H9 (cell line): Measurements from ENCODE around the gene FBXO42. TPM values are rescaled to one million over a fixed set of nuclear protein-coding genes. Genes with fewer than 3 reads are reported as not detected.
A peak's percentile ranks its signal among the peaks of the same experiment; 100 is the strongest.

Experiments used
- DNase-seq: peaks from one replicate; pipeline ENCODE4 v3.0.0-alpha.2; 2017
- H2AFZ ChIP-seq: one replicate; pipeline ENCODE4 v1.6.1; 2013; ENCODE audit warnings: mild to moderate bottlenecking, low read length, control low read depth, moderate library complexity
- H2AK5ac ChIP-seq: 2 replicates; pipeline ENCODE4 v1.6.1; 2013; ENCODE audit warnings: low read length, control low read depth, mixed read lengths; ENCODE audit not compliant: insufficient read length
- H2BK120ac ChIP-seq: one replicate; pipeline ENCODE4 v1.6.1; 2013; ENCODE audit warnings: low read depth, mild to moderate bottlenecking, low read length, control low read depth, inconsistent platforms; ENCODE audit not compliant: poor library complexity, severe bottlenecking
- H2BK12ac ChIP-seq: 2 replicates; pipeline ENCODE4 v1.6.1; 2013; ENCODE audit warnings: low read length, control low read depth, mixed read lengths, low read depth; ENCODE audit not compliant: insufficient read length
- H2BK15ac ChIP-seq: 2 replicates; pipeline ENCODE4 v1.6.1; 2013; ENCODE audit warnings: low read depth, low read length, control low read depth
- H2BK20ac ChIP-seq: one replicate; pipeline ENCODE4 v1.6.1; 2013; ENCODE audit warnings: low read depth, mild to moderate bottlenecking, low read length, control low read depth, inconsistent platforms; ENCODE audit not compliant: poor library complexity, severe bottlenecking
- H2BK5ac ChIP-seq: 2 replicates; pipeline ENCODE4 v1.6.1; 2013; ENCODE audit warnings: low read length, control low read depth, mixed read lengths; ENCODE audit not compliant: insufficient read length
- H3K14ac ChIP-seq: 2 replicates; pipeline ENCODE4 v1.6.1; 2013; ENCODE audit warnings: low read length, control low read depth; ENCODE audit not compliant: insufficient read depth
- H3K18ac ChIP-seq: 2 replicates; pipeline ENCODE4 v1.6.1; 2013; ENCODE audit warnings: low read depth, mild to moderate bottlenecking, mixed read lengths, low read length, control low read depth; ENCODE audit not compliant: insufficient read length
- H3K23ac ChIP-seq: 2 replicates; pipeline ENCODE4 v1.6.1; 2013; ENCODE audit warnings: low read length, control low read depth, mixed read lengths, low read depth; ENCODE audit not compliant: insufficient read length
- H3K23me2 ChIP-seq: 2 replicates; pipeline ENCODE4 v1.6.1; 2013; ENCODE audit warnings: low read depth, mild to moderate bottlenecking, mixed read lengths, low read length, control low read depth; ENCODE audit not compliant: insufficient read length, poor library complexity, severe bottlenecking
- H3K27ac ChIP-seq: 2 replicates; pipeline ENCODE4 v1.5.1; 2013; ENCODE audit warnings: low read length, control low read depth, mixed read lengths, low read depth; ENCODE audit not compliant: insufficient read length
- H3K27me3 ChIP-seq: 2 replicates; pipeline ENCODE4 v1.6.1; 2013; ENCODE audit warnings: low read length, control low read depth, inconsistent platforms; ENCODE audit not compliant: insufficient read depth
- H3K4ac ChIP-seq: 2 replicates; pipeline ENCODE4 v1.6.1; 2013; ENCODE audit warnings: low read depth, mild to moderate bottlenecking, control low read depth, inconsistent platforms, low read length, moderate library complexity
- H3K4me1 ChIP-seq: 2 replicates; pipeline ENCODE4 v1.6.1; 2013; ENCODE audit warnings: low read length, control low read depth, inconsistent platforms; ENCODE audit not compliant: insufficient read depth
- H3K4me2 ChIP-seq: 2 replicates; pipeline ENCODE4 v1.6.1; 2013; ENCODE audit warnings: low read length, control low read depth, mixed read lengths; ENCODE audit not compliant: insufficient read length, insufficient read depth
- H3K56ac ChIP-seq: 2 replicates; pipeline ENCODE4 v1.6.1; 2013; ENCODE audit warnings: low read depth, mild to moderate bottlenecking, mixed read lengths, low read length, control low read depth; ENCODE audit not compliant: insufficient read length
- H3K79me1 ChIP-seq: 2 replicates; pipeline ENCODE4 v1.6.1; 2013; ENCODE audit warnings: low read depth, mild to moderate bottlenecking, moderate library complexity, low read length, control low read depth, inconsistent platforms; ENCODE audit not compliant: insufficient read depth, poor library complexity, severe bottlenecking
- H3K79me2 ChIP-seq: 2 replicates; pipeline ENCODE4 v1.6.1; 2013; ENCODE audit warnings: low read length, control low read depth, inconsistent platforms; ENCODE audit not compliant: insufficient read depth
- H3K9ac ChIP-seq: 2 replicates; pipeline ENCODE4 v1.6.1; 2013; ENCODE audit warnings: low read length, control low read depth, mixed read lengths; ENCODE audit not compliant: insufficient read length; ENCODE audit errors: extremely low read depth
- H3K9me3 ChIP-seq: one replicate; pipeline ENCODE4 v1.6.1; 2013; ENCODE audit warnings: low read depth, low read length, inconsistent platforms; ENCODE audit not compliant: control insufficient read depth
- H3T11ph ChIP-seq: one replicate; pipeline ENCODE4 v1.6.1; 2013; ENCODE audit warnings: mild to moderate bottlenecking, low read length, control low read depth, inconsistent platforms
- H4K20me1 ChIP-seq: one replicate; pipeline ENCODE4 v1.6.1; 2013; ENCODE audit not compliant: control insufficient read depth, insufficient read length, insufficient read depth
- H4K5ac ChIP-seq: 2 replicates; pipeline ENCODE4 v1.6.1; 2013; ENCODE audit warnings: low read depth, mild to moderate bottlenecking, mixed read lengths, low read length, control low read depth; ENCODE audit not compliant: insufficient read length
- H4K8ac ChIP-seq: replicated peaks from 2 replicates; pipeline ENCODE4 v1.6.1; 2013; ENCODE audit warnings: low read length, control low read depth, mixed read lengths, low read depth; ENCODE audit not compliant: insufficient read length
- H4K91ac ChIP-seq: 2 replicates; pipeline ENCODE4 v1.6.1; 2013; ENCODE audit warnings: low read depth, mild to moderate bottlenecking, moderate library complexity, mixed read lengths, low read length, control low read depth; ENCODE audit not compliant: insufficient read length
- H3K27ac Mint-ChIP-seq, 3 experiments: 2 replicates in 2 of 3; 3 replicates in 1 of 3; pipeline ENCODE4 v1.8.0; 2020 to 2021; ENCODE audit warnings: mixed read lengths in 3 of 3, mild to moderate bottlenecking in 1 of 3, moderate library complexity in 1 of 3
- H3K27me3 Mint-ChIP-seq: 2 replicates; pipeline ENCODE4 v1.8.0; 2021; ENCODE audit warnings: low read depth, mild to moderate bottlenecking, moderate library complexity, mixed read lengths
- H3K36me3 Mint-ChIP-seq, 3 experiments: 2 replicates in 2 of 3; 3 replicates in 1 of 3; pipeline ENCODE4 v1.8.0; 2020 to 2021; ENCODE audit warnings: low read depth in 3 of 3, mixed read lengths in 3 of 3; ENCODE audit not compliant: insufficient read depth in 1 of 3
- H3K4me1 Mint-ChIP-seq, 2 experiments: 2 replicates each; pipeline ENCODE4 v1.8.0; 2020; ENCODE audit warnings: mixed read lengths in 2 of 2
- H3K4me3 Mint-ChIP-seq, 2 experiments: 2 replicates in 1 of 2; 3 replicates in 1 of 2; pipeline ENCODE4 v1.8.0; 2020 to 2021; ENCODE audit warnings: mild to moderate bottlenecking in 2 of 2, mixed read lengths in 2 of 2, moderate library complexity in 1 of 2
- H3K9me3 Mint-ChIP-seq, 2 experiments: 2 replicates in 1 of 2; 3 replicates in 1 of 2; pipeline ENCODE4 v1.8.0; 2020; ENCODE audit warnings: mild to moderate bottlenecking in 2 of 2, mixed read lengths in 2 of 2, moderate library complexity in 1 of 2
- CTCF ChIP-seq: fragments of 200-600 bp; sonication (generic); conservative IDR thresholded peaks from 3 replicates; pipeline ENCODE4 v1.8.0; 2021; ENCODE audit warnings: antibody characterized with exemption, mild to moderate bottlenecking
- WGBS: extraction: QIAGEN DNeasy Blood & Tissue Kit; methylation state at CpG from one replicate; pipeline ENCODE4 v1.1.7; 2013; ENCODE audit warnings: missing lambda C conversion rate, low lambda C conversion rate, mixed read lengths; ENCODE audit not compliant: insufficient read length; ENCODE audit errors: extremely low coverage; 5-methylcytosine and 5-hydroxymethylcytosine counted together
- total RNA-seq: library from RNA; stranded (reverse); gene quantifications from 2 replicates; pipeline ENCODE4 v1.2.1, GENCODE V29; 2021

Gene FBXO42
- total RNA-seq, 1 experiment from 2014 or later = 17.4 TPM

GRCh38 chr1:16392740-16393569 lies 40.7 kb upstream of the FBXO42 start:
- Histone ChIP-seq H3K79me2 (peaks cover 20% of the 10 kb centered on the region; the same call in 1 of the 2 replicates), H4K20me1 (peaks cover 5% of the 10 kb centered on the region), H2BK15ac (no peak overlapping the region), H3K9me3 (no peaks in the 10 kb centered on the region), H3K4ac (no peak overlapping the region), H2BK20ac (no peak overlapping the region), H2BK12ac (no peak overlapping the region), H3K56ac (no peak overlapping the region), H3K4me2 (peak overlapping the region; percentile 6), H4K91ac (no peak overlapping the region), H2BK5ac (no peak overlapping the region), H3K23me2 (no peaks in the 10 kb centered on the region), H3K14ac (no peak overlapping the region), H3T11ph (no peak overlapping the region), H2AK5ac (no peak overlapping the region), H4K5ac (no peak overlapping the region), H3K23ac (no peak overlapping the region), H3K27ac (no peak overlapping the region), H2BK120ac (no peak overlapping the region), H3K18ac (no peak overlapping the region), H3K27me3 (no peaks in the 10 kb centered on the region), H2AFZ (no peak overlapping the region), H3K9ac (no peak overlapping the region), H3K4me1 (peaks cover 6% of the 10 kb centered on the region; the same call in 1 of the 2 replicates), H4K8ac (no peak overlapping the region), H3K79me1 (peaks cover 19% of the 10 kb centered on the region)
- no peak for DNase-seq
- H3K9me3 Mint-ChIP-seq = no peaks in the 10 kb centered on the region
- WGBS = no CpG with 5 or more reads among the region's 21 CpGs
- peaks cover 11 to 44% (median 43%) of the 10 kb centered on the region in 3 experiments; a peak in 6 of 7 replicates for H3K36me3 Mint-ChIP-seq
- peaks cover 35 to 37% of the 10 kb centered on the region in 2 experiments for H3K4me1 Mint-ChIP-seq
- no peak for TF ChIP-seq CTCF
- no peaks in the 10 kb centered on the region for H3K27me3 Mint-ChIP-seq
- peak overlapping the region; percentile 1 to 86 (median 81); a peak in 5 of 7 replicates for H3K27ac Mint-ChIP-seq
- H3K4me3 Mint-ChIP-seq = peak overlapping the region in 1 of 2 experiments; percentile 23; a peak in 2 of 5 replicates
